GOT3 (cell line): Measurements from ENCODE around the gene MACROD2.

Experiments
- DNase-seq: peaks from one replicate; lab custom pipeline; 2025; ENCODE audit warnings: mixed read lengths; lab: John Stamatoyannopoulos, UW

The MACROD2 gene

DNA sequence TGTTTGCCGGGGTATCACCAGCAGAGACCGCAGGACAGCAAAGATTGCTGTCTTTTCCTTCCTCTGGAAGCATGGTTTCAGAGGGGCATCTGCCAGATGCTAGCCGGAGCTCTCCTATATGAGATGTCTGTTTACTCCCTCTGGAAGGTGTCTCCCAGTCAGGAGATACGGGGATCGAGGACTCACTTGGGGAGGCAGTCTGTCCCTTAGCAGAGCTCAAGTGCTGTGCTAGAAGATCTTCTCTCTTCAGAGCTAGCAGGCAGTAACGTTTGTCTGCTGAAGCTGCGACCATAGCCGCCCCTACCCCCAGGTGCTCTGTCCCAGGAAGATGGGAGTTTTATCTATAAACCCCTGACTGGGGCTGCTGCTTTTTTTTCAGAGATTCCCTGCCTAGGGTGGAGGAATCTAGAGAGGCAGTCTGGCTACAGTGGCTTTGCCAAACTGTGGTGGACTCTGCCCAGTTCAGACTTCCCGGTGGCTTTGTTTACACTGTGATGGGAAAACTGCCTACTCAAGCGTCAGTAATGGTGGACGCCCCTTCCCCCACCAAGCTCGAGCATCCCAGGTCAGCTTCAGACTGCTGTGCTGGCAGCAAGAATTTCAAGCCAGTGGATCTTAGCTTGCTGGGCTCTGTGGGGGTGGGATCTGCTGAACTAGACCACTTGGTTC, 475.0 kb downstream of the MACROD2 start:
- no peak for DNase-seq

DNA sequence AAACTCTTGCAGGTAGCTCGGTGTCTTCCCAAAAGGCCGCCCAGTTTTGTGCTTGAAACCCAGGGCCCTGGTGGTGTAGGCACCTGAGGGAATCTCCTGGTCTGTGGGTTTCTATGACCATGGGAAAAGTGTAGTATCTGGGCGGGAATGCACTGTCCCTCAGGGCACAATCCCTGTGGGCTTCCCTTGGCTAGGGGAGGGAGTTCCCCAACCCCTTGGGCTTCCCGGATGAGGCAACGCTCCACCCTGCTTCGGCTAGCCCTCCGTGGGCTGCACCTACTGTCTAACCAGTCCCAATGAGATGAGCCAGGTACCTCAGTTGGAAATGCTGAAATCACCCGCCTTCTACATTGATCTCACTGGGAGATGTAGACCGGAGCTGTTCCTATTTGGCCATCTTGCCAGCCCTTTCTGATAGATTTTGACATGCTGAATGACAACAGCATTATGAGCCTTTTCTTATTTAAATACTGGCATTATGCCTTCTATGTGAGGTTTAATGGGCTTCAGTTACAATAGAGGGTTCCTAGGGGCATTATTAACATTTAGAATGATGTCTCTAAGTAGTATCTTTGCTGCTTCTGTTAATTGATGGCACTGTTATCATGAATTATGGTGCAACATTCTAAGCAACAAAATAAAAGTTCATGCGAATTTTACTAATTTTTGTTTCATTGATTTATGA, 475.8 kb downstream of the MACROD2 start:
- DNase-seq: no peak

DNA sequence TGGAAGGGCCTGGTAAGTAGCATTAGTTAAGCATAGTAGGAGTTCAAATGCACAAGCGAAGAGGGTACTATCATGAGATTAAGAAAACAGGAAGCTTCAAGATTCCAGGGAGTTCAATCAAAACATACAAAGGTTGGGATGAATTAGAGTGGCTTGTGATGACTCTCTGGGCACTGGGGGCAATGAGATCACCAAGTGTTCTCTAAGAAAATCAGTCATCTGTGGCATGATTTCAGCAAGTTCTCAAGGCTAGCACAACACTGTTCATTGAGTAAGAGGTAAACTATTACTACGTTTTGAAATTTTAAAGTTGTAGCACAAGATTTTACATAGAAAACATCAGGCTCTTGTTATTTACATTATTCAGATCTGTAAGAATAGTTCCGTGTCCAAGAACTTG, 481.8 kb downstream of the MACROD2 start:
- no peak for DNase-seq

DNA sequence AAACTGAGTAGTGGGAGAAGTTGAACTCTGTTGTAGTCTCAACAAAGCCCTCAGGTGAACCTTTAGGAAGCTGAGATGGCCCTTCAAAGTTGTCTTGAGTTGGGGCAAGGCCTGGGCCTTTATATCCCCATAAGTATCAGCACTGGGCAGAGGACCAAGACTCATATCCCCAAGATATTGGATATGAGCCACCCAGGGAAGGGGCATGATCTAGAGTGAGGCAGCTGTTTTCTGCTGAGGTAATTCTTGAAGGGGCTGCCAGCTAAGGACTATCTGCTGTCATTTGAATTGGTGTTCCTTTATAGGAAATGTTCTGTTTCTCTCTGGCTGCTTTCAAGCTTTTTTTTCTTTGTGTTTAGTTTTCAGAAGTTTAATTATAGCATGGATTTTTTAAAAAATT, 482.8 kb downstream of the MACROD2 start:
- DNase-seq: no peak

DNA sequence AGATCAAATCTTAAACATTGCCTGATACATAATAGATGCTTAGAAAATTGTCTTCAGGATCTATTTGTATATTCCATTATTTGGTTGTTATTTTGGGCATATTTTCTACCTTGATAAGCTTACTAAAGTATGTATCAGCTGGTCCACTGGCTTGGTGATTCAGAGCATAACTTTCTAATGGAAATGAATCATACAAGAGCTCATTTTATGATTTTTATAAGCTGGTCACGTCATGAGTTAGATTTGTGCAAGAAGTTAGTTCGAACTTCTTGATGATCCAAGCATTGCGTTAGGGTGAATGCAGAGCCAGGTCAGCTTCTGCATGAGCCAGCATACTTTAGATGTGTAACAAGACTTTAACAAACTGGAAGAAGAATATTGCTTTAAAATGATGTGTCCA, 486.5 kb downstream of the MACROD2 start:
- no peak for DNase-seq

DNA sequence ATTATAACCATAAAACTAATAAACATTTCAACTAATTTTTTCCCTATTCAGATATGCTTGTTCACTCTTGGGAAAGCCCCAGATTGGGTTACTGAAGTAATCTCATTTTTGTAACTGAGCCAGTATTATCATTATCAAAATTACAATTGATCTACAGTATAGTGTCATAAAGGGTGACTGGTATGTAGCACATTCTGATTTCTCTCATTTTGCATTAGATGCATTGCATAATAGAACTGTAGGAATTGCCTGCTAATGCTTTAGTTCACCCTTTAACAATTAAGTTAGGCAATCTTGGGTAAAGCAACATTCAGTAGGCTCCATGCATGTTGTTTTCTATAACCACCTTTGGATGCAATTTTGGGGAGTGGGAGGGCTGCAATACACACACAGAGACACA, 492.9 kb downstream of the MACROD2 start:
- DNase-seq: no peak

DNA sequence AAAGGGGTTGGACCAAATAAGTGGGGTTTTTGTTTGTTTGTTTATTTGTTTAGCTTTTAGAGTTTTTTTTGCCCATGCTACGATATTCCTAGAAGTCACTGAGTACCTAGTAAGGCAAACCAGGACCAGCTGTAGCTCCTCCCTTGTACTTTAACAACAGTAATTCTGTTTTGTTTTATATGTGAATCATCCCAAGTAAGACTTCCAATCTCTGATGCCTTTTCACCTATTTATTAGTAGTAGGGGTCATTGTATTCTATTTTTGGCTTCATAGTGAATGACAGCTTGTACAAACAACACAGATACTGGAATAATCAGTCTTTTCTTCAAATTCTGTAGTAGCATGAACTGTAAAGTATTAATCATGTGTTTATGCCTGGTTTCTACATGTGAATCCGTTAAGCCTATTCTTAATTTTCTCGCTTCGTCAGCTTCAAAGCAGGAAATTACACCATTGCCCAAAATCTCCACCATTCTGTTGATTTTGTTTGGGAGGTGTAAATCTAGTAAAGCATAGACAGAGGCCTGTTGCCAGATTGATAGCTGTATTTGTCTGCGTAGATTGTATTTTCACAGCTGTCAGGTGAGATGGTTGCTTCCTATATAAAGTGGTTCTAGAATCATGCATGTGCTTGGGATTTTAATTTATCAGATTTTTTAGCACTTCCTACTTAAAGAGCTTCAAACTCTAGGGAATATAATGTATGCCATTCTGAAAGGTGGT, 493.6 kb downstream of the MACROD2 start:
- DNase-seq: no peak

DNA sequence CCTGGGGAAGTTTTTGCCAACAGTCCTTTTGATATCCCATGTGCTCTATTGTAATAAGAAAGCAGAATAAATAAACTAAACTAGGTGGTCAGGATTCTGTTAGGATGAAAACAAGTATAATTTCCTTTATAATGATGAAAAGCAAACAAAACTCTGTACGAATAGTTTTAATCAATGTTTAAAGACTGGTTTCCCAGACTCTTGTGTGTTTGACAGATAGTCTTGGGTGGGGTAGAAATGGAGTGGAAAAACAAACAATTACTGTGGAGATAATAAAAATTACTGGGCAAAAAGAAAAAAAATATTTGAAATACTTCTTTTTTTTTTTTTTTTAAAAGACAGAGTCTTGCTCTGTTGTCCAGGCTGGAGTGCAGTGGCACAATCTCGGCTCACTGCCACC, 494.2 kb downstream of the MACROD2 start:
- no peak for DNase-seq

DNA sequence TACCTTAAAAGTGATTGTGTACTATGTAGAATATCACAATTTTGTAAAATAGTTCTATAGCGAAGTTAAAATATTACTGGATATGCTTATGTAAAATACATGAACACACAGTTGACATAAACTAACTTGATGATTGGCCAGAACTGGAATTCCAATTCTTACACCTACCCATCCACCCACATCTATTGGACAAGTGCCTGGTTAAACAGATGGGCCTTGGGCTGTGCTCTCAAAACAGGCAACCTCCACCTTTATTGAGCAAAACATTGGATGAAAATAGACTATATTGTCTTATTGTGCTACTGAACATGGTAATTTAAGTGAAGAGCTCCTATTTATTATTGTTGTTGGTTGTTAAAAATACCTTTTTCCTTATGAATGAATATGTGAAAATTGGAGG, 496.1 kb downstream of the MACROD2 start:
- DNase-seq: no peak

DNA sequence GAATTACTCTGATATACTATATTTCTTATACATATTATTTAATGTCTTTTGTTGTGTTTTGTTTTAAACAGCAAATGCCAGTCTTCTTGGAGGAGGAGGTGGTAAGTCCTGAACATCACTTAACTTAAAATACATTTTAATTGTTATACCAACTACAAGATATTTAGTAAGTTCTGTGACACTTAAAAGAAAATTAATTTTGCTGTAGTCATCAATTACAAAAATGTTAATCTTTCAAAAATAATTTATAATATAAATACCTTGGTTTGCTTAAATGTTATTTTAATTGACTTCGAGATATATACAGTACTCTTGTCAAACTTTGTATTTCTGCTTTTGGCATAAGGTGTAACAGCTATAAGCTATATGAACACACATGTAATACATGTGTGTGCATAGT, 498.1 kb downstream of the MACROD2 start:
- DNase-seq: no peak

DNA sequence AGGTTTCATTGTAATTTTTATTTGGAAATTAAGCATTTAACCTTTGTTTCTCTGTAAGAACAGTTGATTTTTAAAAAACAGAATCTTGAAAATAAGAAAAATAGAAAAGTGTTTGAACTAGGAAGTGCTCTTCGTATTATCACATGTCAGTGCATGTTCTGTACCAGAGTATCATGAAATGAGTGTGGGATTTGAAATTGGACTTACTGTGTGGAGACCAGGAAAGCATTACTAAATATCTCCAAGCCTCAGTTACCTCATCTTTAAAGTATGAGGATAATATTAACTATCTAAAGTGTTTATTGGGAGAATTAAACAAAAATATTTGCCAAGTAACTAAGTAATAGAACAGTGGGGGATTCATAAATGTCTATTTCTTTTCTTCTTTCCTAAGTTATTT, 499.0 kb downstream of the MACROD2 start:
- no peak for DNase-seq

DNA sequence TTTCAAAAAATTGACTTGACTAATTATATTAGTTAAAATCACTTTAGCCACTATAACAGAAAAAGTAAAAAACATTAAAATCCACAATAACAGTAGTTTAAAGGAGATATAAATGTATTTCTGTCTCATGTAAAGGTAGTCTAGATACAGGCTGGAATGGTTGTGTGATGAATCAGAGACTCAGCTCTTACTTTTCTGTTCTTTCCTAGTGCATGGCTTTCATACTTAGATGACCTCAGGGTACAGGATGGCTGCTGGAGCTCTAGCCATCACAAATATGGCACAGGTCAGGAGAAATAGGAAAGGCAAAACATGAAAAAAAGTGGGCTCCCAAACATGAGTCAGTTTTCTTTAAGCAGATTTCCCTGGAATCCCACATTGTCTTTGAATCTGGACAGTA, 499.8 kb downstream of the MACROD2 start:
- DNase-seq: no peak

DNA sequence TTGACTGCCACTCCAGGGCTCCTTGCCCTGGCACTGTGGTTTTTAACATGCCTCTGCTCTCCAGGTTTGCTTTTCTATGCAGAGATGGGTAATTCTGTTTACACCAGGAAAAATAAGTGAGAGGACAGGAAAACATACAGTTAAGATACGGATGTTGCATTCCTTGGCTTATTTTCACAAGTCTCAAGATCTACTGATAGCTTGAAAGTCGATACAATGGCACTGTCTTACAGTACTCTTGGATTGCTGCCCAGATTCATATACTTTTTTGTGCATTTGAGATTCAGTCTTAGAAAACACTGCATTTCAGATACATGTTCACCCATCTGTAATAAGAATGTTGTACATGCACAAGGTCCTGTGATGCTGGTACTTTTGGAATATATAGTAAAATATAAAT, 501.7 kb downstream of the MACROD2 start:
- DNase-seq: no peak

DNA sequence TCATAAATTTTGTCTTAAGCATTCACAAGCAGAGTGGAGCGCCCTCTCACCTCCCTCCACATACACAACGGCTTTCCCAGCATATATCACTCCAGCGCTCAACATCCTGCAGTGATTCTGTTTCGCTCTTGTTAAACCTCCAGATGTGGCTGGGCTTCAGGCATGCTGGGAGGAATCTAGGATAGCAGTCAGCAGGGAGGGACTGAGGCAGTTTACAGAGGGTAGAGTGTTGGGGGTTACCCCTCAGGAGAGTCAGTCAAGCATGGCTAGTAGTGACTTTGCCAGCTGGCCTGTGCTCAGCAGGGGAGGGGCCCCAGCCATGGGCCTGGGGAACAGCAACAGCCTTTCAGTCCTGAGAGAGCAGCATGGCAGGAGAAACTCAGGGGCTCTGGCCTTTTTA, 503.5 kb downstream of the MACROD2 start:
- no peak for DNase-seq

DNA sequence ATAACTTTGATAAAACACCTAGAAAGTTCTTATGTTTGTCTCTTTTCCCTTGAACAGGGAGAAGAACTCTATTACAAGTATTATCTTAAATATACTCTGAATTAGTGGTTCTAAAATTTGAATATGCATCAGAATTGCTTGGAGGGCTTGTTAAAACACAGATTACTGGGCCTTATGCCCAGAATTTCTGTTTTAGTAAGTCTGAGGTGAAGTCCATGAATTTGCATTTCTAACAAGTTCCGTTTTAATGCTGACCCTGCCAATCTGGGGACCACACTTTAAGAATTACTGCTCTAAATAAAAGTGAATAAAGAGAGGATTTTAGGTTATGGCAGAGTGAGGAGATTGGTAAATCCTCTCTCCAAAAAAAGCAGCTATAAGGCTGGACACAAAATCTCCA, 510.2 kb downstream of the MACROD2 start:
- no peak for DNase-seq

DNA sequence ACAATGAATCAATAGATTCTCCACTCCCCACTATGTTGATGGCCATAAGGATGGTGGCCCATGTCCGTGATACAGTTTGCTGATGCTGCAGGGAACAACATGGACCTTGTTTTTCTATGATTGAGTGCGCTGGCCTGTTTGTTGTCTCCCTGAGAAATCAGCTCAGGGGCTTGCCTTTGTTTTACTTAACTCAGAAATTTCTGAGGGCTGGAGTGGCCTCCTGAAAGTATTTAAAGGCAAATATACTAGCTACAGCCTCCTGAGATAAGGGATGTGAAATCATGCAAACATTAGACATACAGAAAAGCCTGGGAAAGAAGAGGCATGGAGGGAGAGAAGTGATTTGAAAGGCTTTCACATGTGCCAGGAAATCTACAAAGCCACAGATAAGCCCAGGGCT, 512.4 kb downstream of the MACROD2 start:
- no peak for DNase-seq

DNA sequence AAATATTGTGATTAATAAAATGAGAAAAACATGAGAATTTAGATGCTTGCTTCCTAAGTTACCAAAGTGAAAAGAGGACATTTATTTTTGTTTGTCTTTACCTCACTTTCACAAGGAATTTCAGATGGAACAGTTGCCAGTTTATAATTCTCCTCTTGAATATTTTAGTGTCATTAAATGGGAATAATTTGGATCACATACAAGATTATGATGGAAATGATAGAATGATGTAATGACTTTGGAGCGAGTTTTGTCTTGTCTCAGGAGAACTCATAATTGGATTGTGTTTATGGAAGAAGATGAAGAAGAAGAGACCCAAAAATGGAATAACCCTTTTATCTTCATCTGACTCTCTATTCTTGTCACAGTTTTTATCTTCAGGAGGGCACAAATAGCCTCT, 515.0 kb downstream of the MACROD2 start:
- no peak for DNase-seq

DNA sequence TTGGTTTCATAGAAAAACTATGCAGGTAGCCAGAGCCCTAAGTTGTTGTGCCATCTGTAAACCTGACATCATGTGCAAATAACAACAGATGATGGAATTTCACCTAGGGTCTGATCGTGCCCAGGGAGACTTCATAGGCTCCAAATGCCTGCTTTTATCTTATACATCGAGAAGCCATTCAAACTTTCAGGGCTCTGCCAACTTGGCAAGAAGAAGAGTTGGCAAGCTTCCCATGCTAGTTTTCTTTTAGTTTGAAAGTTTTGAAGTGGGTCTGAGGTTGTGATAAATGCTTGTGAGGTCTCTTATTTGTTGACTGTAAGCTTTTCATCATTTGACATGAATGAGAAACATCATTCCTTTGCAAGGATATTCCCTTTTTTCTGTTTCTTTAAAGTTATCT, 517.5 kb downstream of the MACROD2 start:
- no peak for DNase-seq

DNA sequence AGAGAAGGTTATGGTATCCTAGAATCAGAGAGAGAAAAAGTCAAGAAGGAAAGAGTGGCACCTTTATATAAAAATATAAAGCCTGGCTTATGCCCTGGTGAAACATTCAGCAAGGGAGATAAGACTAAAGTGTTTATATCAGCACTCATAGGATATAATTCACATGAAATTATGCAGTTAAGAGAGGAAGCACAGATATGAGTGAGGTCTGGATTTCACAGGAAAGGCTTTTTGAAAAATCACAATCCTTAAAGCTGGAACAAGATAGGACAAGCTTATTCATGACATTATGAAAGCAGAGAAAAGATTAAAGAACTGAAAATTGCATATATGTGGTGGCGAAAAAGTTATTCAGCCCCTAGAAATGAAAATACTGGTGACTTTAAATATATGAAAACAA, 523.3 kb downstream of the MACROD2 start:
- no peak for DNase-seq

DNA sequence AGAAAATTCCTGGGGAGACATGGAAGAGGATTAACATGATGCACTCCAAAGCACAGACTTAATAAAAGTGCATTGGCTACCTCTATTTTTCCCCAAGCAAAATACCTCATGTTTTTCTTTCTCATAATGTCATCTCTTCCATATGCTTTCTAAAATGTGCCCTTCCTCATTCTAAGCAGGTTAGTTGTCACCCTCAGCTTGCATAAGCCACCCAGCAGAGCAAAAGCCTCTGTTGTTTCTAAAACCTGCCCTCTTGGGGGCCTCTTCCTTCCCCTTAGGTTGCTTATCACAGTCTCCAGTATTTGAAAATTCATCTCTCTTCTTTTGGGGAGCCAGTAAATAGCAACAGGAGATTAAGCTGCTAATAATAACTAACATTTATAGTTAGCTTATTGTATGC, 525.7 kb downstream of the MACROD2 start:
- DNase-seq: no peak

DNA sequence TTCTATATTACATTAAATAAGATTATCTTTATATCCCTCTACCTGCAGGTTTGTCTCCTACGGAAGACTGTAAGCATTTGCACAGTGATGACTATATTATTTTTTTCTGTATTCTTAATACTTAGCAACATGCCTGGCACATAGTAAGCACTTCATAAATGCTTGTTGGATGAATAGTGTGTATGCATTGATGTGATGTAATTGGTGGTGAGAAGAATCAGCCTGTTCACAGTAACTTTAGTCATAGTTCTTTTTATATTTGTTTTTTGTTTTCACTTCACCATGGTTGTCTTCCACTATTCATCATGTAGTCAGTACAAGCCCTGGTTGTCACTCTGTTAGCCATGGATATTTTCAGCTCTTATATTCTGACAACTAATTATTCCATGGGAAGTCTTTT, 526.1 kb downstream of the MACROD2 start:
- no peak for DNase-seq

DNA sequence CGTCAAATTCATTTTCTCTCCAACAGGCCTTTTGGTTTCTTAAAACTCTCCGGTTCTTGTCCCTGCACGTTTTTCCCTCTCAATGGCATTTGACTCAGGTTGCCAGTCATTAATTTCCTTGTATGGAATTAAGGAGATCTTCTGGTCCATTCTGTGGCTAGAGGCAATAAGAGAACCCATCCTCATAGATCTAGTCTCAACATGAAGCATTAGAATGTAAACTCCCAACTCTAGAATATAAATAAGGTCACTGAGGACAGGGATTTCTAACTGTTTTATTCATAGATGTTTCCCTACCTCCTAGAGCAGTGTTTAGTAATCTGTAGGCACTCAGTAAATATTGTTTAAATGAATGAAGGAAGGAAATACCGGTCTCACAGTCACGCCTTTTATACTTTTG, 527.3 kb downstream of the MACROD2 start:
- no peak for DNase-seq

DNA sequence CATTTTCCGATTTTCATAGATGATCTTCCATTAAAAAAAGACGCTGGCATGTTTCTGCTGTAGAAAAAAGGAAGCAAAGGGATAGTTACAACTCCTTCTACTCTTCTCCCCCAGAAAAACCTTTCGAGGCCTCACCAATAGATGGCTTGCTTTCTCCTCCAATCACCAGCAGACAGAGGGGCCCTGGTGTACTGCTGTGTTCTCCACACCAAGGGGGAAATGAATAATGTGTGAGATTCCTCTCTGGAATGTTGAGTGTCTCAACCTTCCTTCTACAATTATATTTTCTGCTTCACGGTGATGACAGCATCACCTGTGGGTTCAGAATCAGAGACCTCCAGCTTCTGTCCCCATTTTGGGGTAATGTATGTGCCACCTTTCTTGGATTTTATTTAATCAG, 527.8 kb downstream of the MACROD2 start:
- DNase-seq: no peak
